DMS 273 (cell line): ENCODE data around the gene TASL.
A peak's percentile ranks its signal among the peaks of the same experiment; 100 is the strongest.
"Not testable (repeated sequence)": the region's sequence is repeated elsewhere in the genome, so short reads cannot be mapped to it uniquely, and the experiment has no call there.

Source experiments
- DNase-seq: peaks from one replicate; lab custom pipeline; 2025; ENCODE audit not compliant: unreplicated experiment; lab: John Stamatoyannopoulos, UW

TASL gene

DNA sequence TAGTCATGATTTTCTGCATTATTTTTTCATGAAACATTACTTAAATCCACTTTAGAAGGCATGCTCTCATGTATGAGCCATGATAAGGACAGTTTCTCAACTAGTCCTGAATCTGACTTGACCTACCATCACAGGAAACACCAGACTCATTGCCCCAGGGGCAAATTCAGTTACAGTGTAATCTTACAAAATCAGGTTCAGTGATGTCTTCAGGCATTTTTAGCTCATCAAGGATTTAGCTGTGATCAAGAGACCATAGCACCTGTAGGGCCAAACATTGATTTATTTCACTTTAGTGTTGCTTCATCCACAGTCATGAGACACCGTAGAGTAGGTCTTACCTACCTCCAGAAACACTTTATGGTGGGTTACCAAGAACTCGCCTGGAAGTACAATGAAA, 3.1 kb upstream of the TASL start:
- no peak for DNase-seq

DNA sequence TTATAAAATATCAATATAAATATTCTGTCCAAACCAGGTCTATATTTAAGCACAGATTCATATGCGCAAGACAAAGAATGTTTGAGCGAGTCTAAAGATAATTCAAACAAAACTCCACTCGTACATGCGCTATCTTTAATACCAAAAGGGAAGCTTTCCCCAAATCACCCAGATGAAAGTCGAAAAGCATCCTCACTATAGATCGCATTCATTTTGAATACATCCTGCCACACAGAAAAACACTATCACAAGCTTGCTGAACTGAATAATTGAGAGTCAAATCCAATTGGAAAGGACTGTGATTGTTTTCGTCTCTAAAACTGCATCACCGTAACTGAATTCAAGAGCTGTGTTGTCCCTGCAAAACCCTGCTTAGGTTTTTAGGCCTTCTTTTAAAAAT, 685 bp downstream of the TASL start:
- DNase-seq: no peak

DNA sequence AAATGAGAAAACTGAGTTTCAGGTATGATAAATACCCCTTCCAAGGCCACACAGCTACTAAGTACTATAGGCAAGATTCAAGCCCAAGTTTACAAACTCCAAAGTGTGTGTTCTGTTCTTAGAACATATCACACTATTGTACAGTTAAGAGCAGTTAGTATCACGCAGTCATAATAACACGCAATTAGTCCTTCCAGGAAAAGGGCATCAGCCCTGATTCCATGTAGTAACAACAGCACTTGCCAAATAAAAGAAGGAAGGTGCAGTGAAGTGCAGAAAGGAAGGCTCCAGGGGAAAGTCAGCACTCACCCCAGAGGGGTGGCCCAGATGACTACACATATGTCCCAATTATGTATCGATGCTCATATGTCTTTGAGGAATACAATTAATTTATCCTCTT, 4.4 kb downstream of the TASL start:
- no peak for DNase-seq

DNA sequence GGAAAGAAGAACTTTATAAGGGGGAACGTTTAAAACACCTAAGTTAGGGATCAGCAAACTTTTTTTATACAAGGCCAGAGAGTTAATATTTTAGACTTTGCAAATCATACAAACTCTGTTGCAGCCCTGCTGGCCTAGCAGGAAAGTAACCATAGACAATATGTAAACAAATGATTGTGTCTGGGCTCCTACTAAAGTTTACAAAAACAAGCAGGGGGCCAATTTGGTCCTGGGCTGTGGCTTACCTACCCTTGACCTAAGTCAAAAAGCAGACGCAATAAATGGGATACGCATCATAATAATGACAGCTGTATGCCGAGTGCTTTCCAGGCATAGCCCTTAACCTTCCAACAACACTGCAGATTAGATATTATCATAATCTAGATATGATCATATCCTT, 4.9 kb downstream of the TASL start:
- no peak for DNase-seq

DNA sequence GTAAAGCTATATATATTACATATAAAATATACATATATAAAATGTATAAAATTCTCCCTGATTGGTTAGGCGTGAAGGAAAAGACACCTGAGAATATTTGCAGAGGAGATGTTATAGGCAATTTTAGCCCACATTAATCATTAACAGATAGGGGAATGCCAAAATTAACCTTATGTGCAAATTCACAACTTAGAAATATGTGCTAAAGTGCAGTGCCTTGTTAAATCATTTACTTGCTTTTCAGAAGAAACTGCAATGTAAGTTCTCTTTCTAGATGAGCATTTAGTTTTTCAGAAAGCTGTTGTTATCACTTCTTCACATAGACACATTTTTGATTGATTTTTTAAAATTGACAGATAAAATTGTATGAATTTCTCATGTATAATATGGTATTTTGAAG, 5.6 kb downstream of the TASL start:
- no peak for DNase-seq

DNA sequence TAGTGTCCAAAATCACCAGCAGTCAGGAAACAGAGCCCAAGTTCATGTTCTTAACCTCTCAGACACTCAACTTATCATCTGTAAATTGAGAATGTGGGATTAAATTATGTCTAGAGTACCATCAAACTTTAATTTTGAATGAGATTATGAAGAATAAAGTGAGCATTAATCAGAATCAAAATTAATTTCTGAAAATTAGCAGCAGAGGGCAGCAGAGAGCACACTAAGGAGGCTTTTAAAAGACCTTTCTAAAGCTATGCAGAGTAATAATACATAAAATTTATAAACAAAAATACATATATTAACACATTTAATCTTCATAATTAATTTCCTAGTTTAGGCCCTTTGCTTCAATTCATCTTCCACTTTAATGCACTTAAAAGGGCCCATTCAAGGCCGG, 7.1 kb downstream of the TASL start:
- DNase-seq: peak; percentile 53

DNA sequence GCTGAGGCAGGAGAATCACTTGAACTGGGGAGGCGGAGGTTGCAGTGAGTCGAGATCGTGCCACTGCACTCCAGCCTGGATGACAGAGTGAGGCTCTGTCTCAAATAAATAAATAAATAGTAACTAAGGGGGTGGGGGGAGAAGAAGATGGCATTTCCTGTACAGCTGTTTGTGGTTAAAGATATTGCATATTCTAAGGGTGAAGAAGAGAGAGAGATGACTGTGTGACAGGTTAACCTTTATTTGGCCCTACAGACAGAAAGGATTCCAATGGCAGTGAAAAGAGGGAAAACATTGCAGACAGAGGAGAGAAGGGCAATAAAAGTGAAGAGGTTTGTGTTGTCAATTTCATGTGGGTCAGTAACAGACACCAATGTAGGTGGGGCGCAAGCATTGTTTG, 9.4 kb downstream of the TASL start:
- DNase-seq: no peak

DNA sequence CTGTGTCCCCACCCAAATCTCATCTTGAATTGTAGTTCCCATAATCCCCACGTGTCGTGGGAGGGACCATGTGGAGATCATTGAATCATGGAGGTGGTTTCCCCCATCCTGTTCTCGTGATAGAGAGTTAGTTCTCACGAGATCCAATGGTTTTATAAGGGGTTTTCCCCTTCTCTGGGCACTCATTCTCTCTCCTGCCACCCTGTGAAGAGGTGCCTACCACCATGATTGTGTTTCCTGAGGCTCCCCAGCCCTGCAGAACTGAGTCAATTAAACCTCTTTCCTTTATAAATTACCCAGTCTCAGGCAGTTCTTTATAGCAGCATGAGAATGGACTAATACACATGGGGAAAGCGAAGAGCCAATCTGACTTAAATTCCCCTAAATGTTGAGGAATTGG, 14.5 kb downstream of the TASL start:
- DNase-seq: not testable (repeated sequence)

DNA sequence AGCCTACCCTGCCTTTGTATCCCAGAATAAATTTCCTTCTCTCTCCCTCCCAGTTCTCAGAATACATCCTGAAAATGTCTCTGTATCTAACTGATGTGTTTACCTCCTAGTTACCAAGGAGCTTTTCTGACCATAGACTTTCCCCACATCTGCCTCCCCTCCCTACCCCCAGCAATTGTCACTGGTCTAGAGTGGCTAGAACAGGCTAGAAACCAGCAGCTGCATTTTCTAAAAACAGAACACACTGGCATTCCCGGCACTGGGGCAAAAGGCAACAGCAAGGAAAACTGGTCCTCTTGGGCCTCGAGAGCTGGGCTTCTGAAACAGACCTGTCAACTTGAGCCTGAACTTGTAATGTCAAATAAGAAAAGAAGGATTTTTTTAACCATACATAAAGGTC, 16.4 kb downstream of the TASL start:
- no peak for DNase-seq

DNA sequence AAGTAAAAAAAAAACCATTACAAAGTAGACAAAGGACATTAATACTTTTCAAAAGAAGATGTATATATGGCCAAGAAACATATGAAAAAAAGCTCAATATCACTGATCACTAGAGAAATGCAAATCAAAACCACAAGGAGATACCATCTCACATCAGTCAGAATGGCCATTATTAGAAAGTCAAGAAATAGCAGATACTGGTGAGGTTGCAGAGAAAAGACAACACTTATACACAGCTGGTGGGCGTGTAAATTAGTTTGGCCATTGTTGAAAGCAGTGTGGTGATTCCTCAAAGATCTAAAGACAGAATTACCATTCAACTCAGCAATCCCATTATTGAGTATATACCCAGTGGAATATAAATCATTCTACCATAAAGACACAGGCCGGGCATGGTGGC, 39.3 kb downstream of the TASL start:
- no peak for DNase-seq

DNA sequence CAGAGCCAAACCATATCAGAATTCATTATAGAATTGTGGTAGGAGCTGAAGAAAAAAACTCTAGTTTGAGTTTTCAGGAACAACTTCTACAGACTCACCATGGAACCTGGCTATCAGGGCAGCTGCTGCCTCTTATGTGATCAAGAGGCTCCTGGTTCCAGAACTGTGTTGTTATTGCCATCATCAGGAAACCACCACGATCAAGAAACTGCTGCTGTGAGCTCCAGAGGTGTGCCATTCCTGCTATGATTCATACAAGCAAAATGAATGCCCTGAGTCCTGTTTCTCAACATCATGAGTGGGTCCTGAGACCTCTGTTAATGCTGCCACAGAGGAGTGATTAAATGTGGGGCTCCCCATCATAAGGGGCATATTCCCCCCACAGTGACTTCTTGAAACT, 43.7 kb downstream of the TASL start:
- DNase-seq: no peak

DNA sequence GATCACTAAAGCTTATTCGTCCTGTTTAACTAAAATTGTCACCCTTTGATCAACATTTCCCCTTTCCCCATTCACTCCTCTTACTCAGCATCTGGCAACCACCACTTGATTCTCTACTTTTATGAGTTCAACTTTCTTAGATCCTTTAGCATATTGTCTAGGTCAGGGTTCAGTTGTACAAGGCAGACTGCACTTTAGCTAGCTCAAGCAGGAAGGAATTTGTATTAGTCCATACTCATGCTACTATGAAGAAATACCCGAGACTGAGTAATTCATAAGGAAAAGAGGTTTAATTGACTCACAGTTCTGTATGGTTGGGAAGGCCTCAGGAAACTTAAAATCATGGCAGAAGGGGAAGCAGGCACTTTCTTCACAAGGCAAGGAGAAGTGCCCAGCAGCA, 44.3 kb downstream of the TASL start:
- no peak for DNase-seq

DNA sequence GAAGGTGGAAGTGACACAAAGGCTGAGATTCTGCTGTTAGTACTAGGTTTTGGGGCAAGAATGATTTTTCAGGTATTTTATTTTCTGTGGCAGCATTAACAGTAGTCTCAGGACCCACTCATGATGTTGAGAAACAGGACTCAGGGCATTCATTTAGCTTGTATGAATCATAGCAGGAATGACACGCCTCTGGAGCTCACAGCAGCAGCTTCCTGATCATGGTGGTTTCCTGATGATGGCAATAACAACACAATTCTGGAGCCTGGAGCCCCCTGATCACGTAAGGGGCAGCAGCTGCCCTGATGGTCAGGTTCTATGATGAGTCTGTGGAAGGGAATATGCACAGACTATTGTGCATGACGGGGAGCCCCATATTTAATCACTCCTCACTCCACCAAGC, 47.0 kb downstream of the TASL start:
- no peak for DNase-seq

DNA sequence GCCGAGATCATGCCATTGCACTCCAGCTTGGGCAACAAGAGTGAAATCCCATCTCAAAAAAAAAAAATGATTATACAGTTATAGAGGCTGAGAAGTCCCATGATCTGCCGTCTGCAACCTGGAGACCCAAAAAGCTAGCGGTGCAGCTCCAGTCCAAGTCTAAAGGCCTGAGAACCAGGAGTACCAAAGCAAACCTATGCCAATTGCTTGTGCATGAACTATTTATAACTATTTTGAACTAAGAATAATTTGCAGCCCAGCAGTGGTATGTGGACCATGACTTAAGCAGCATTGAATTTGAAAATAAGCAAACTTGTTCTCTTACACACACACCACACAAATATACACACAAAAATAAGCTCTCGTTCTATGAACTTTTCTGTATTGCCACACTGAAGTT, 51.8 kb downstream of the TASL start:
- DNase-seq: no peak

DNA sequence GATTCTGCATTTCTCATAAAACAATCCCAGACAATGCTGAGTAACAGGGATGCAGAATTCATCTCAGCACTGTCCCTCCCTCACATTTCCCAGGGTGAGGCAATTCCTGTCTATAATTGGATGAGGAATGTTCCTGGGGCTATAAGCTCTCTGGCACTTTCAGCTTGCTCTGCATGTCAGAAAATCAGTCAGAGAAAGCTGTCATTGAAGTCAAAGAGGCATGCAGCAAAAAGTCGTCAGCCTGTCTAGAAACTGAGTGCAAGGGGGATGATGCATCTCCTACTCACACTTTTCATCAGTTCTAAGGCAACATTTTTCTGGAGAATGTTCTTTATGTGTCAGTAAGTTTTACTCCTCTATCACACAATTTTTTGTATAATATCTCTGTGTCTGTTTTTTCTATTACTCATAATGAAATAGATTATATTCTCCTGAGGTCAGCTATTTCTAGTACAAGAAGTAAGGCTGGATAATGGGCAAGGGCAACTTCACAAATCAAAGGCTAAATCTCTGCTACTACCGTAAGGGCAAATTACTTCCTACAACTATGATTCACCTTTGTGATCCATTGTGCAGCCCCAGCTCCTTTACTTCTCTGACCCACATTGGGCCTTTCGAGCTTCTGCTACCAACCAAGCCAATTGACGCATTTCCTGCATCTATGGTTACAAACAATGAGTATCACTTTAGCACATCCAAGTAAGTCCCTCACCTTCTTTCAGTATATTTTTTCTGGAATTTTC, 56.0 kb downstream of the TASL start:
- DNase-seq: no peak

DNA sequence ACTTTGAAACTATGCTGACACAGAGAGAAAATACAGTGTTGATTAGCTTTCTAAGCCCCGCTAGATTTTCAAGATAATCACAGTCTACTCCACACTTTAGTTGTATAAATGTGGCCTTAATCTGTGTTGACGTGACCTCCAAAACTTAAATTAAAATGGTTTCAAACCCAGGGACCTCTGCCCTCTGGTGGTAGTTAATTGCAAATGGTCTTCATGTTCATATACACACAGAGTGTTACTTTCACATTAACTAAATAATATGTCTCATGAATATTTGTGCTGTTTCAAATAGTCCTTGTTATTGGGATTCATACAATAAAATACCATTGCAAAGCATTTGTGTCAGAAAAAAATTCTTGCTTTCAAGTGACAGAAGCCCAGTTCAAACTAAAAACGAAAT, 64.3 kb downstream of the TASL start:
- DNase-seq: peak; percentile 37
